ENCODE measurements around the gene LMAN1.

GRCh38 chr18:59340817-59341216 lies 18.2 kb downstream of the LMAN1 start:
- no peak for TF ChIP-seq RAD21 (IDR thresholded peaks at IDR 0.05; ENCODE audit: low read length)
- TF ChIP-seq BHLHE40 (IDR thresholded peaks at IDR 0.05; ENCODE audit: low read depth, low read length) = no peak
- TF ChIP-seq CTCF (conservative IDR thresholded peaks at IDR 0.05; ENCODE audit: low read depth, low read length) = no peak
- TF ChIP-seq RCOR1 (IDR thresholded peaks at IDR 0.05; ENCODE audit: insufficient replicate concordance, low read length) = no peak
- TF ChIP-seq RFX5 (IDR thresholded peaks at IDR 0.05; ENCODE audit: low read depth, low read length) = no peak
- no peak for TF ChIP-seq SMC3 (IDR thresholded peaks at IDR 0.05; ENCODE audit: low read depth, low read length)
- TF ChIP-seq ELK1 (IDR thresholded peaks at IDR 0.05; ENCODE audit: borderline replicate concordance, low read depth, low read length) = no peak
- TF ChIP-seq MAFK (IDR thresholded peaks at IDR 0.05; ENCODE audit: low read depth, low read length) = no peak
- TF ChIP-seq POLR2A (IDR thresholded peaks at IDR 0.05; ENCODE audit: low read depth, low read length) = no peak
- TF ChIP-seq FOS (IDR thresholded peaks at IDR 0.05; ENCODE audit: low read depth, low read length) = no peak
- no peak for TF ChIP-seq USF2 (IDR thresholded peaks at IDR 0.05; ENCODE audit: low read depth, low read length)
- TF ChIP-seq CHD1 (IDR thresholded peaks at IDR 0.05; ENCODE audit: low read depth, low read length) = no peak
